ENCODE measurements around the gene HTR3A.

- TF ChIP-seq GATA3 (IDR thresholded peaks at IDR 0.05; ENCODE audit: low read depth, low read length) (no peak), GATA2 (IDR thresholded peaks at IDR 0.05; ENCODE audit: low read depth, low read length) (no peak)
These were observed 33.4 kb downstream of the HTR3A start for GRCh38 chr11:114008331-114008730.
